Ovary (tissue), 10 donors: ENCODE measurements around the gene FBXO30. TPM values are rescaled to one million over a fixed set of nuclear protein-coding genes. Genes with fewer than 3 reads are reported as not detected.
A peak's percentile ranks its signal among the peaks of the same experiment; 100 is the strongest.

Experiments
- DNase-seq, 5 donors: peaks; one replicate each; pipeline ENCODE4 v3.0.0-alpha.2; 2019 to 2020
- H3K27ac ChIP-seq, 2 donors: fragments of 200-600 bp; one replicate each; pipeline versions ENCODE4 v1.5.1 to v1.8.0; 2019 to 2022
- H3K27me3 ChIP-seq: fragments of 200-600 bp; one replicate; pipeline ENCODE4 v1.8.0; 2022
- H3K36me3 ChIP-seq: fragments of 200-600 bp; sonication (generic); one replicate; pipeline ENCODE4 v1.5.1; 2019
- H3K4me1 ChIP-seq: one replicate; pipeline ENCODE4 v1.8.1; 2013; ENCODE audit warnings: mild to moderate bottlenecking, moderate library complexity; ENCODE audit not compliant: insufficient read depth
- H3K4me3 ChIP-seq: fragments of 200-600 bp; sonication (generic); one replicate; pipeline ENCODE4 v1.5.1; 2017
- H3K9me3 ChIP-seq, 2 donors: fragments of 200-600 bp in 1 of 2; sonication (generic) in 1 of 2; one replicate each; pipeline versions ENCODE4 v1.5.1 to v1.8.1; 2013 to 2019; ENCODE audit warnings: mild to moderate bottlenecking in 1 of 2, moderate library complexity in 1 of 2
- CTCF ChIP-seq, 3 donors: fragments of 450-650 bp in 2 of 3; fragments of 200-600 bp in 1 of 3; IDR thresholded peaks; one replicate each; pipeline versions ENCODE4 v1.5.1 to v1.8.0; 2016 to 2022; ENCODE audit warnings: antibody characterized with exemption in 3 of 3, mild to moderate bottlenecking in 1 of 3
- EP300 ChIP-seq: sonication (generic); formaldehyde crosslinking; IDR thresholded peaks from one replicate; pipeline ENCODE4 v1.6.1; 2017; ENCODE audit warnings: antibody characterized with exemption
- POLR2A ChIP-seq: fragments of 450-650 bp; IDR thresholded peaks from one replicate; pipeline ENCODE4 v1.6.1; 2017; ENCODE audit warnings: antibody characterized with exemption, mild to moderate bottlenecking, moderate library complexity
- WGBS, 3 donors: extraction: QIAGEN DNeasy Blood & Tissue Kit in 1 of 3; methylation state at CpG; one replicate each; pipeline versions ENCODE4 v1.1.5 to v1.1.7; 2013 to 2017; 5-methylcytosine and 5-hydroxymethylcytosine counted together
- intact Hi-C, 4 donors: fragments of 100-400 bp; cut with DNase I; formaldehyde crosslinking; loops; one replicate each; pipeline versions ENCODE4 v1.11.0 to v1.15.1; 2022 to 2023
- long read RNA-seq, 3 donors: library from polyadenylated mRNA in 2 of 3; unstranded in 2 of 3; transcript quantifications; one replicate each; pipeline ENCODE4 v2.0.0 and lab custom pipeline, GENCODE V29; 2021 to 2026
- polyA plus RNA-seq, 2 donors: library from polyadenylated mRNA; stranded (reverse); fragments of 200-250 nt in 1 of 2; fragments of 350-450 nt in 1 of 2; fragmentation: Illumina TruSeq in 1 of 2; extraction: RNeasy Lipid Tissue Mini Kit (QIAGEN cat#74804) in 1 of 2; gene quantifications; one replicate each; pipeline ENCODE4 v1.2.3, GENCODE V29; 2013 to 2014
- total RNA-seq, 7 donors: library from RNA; depleted of rRNA in 2 of 7; stranded (reverse); fragments of >200 nt in 2 of 7; fragmentation: NEBNext Ultra II Directional in 3 of 7; extraction: Animal tissue kit (Norgen Biotek cat#: 25700) in 3 of 7; gene quantifications; one replicate each; pipeline versions ENCODE4 v1.1.0 to v1.2.4, GENCODE V29; 2016 to 2023
- donor health status: DM: no; HTN: no; CAD: no; lungs with moderate emphysema.
- donor health status: DM: no; HTN: no; CAD: no.
- donor health status: Bipolar disorder and iron deficiency.
- donor health status: DM: yes; HTN: yes; CAD: no.
- donor health status: DM: no; HTN: no; CAD: no.
- donor health status: DM: yes; HTN: yes; CAD: no.

The FBXO30 gene, protein sequence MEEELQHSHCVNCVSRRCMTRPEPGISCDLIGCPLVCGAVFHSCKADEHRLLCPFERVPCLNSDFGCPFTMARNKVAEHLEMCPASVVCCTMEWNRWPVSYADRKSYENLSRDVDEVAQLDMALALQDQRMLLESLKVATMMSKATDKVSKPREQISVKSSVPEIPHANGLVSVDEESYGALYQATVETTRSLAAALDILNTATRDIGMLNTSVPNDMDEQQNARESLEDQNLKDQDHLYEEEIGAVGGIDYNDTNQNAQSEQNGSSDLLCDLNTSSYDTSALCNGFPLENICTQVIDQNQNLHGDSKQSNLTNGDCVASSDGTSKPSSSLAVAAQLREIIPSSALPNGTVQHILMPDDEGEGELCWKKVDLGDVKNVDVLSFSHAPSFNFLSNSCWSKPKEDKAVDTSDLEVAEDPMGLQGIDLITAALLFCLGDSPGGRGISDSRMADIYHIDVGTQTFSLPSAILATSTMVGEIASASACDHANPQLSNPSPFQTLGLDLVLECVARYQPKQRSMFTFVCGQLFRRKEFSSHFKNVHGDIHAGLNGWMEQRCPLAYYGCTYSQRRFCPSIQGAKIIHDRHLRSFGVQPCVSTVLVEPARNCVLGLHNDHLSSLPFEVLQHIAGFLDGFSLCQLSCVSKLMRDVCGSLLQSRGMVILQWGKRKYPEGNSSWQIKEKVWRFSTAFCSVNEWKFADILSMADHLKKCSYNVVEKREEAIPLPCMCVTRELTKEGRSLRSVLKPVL
- total RNA-seq: 10 to 100 TPM in 3 of 7 donors, 1 to 10 TPM in 4; 5.6 to 13.5 (median 9.7) TPM
- polyA plus RNA-seq: 1 to 10 TPM; 6.9 to 7.1 TPM
- long read RNA-seq, donor 1, partial matches to known transcripts: 3 of 6 reads
- long read RNA-seq, donor 1, other reads (novel, unspliced or antisense): 3 of 6 reads
- long read RNA-seq, donor 2, full-length matches to known transcripts: 2 of 21 reads
- long read RNA-seq, donor 2, partial matches to known transcripts: 19 of 21 reads
- long read RNA-seq, donor 2, other reads (novel, unspliced or antisense): 0 of 21 reads
- long read RNA-seq, donor 3, full-length matches to known transcripts: 40 of 45 reads
- long read RNA-seq, donor 3, partial matches to known transcripts: 3 of 45 reads
- long read RNA-seq, donor 3, other reads (novel, unspliced or antisense): 2 of 45 reads

- Histone ChIP-seq H3K4me1 (peaks cover 2% of the 10 kb centered on the region), H3K4me3 (peak within 1 kb of the TSS; percentile 75), H3K9me3 (no peaks in the 10 kb centered on the region), H3K27ac (peak within 1 kb of the TSS; percentile 74 to 84), H3K27me3 (no peaks in the 10 kb centered on the region), H3K36me3 (no peaks in the 10 kb centered on the region)
- peak; percentile 83 to 94 (median 89) for DNase-seq
- intact Hi-C loops: loop anchor here (2.0 to 10.0 kb wide), 6 partner anchors 77 to 1390 kb away; partner anchors contain the start of genes EPM2A (in 4 of the 4), SHPRH (in 1 of the 4) and STXBP5 (in 1 of the 4)
- TF ChIP-seq POLR2A: peak; percentile 70
- no peak for TF ChIP-seq EP300
- peak in 2 of 3 donors; percentile 46 to 58 for TF ChIP-seq CTCF (IDR thresholded peaks at IDR 0.05)
- 0 to 1% (median 0%) methylated on average over 77 to 88 of the region's 88 CpGs for WGBS, 3 donors
These were observed at the start of gene FBXO30 for GRCh38 chr6:145814501-145815308. TSS of gene FBXO30 (minus strand) at chr6:145814795. CDS start at chr6:145806405, 8,390 bp downstream.

DNA sequence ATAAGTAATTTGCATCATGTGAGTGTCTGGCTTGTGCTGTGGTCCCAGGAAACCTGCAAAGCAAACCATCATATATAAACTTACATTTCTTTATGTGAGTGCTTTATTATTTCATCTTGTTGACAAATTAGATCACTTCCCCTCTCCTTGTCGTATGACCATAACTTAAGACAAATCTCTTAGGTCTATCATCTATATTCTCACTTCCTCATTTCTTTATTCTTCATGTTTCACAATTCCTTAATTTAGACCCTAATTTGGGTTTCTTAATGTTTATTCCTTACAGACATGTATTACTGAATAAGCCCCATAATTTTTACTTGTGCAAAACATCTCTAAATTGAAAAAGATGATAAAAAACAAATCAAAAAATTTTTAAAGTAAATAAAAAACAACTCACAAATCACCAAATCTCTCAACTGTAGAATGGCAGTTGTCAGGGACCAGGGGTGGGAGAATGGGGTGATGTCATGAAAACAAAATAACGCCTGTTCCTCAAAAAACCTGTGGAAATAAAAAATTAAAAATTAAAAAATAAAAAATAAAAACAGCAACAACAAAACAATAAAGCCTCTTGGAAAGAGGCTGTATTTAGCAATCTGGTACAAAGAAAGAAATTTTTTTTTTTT is 49.5 kb upstream of the FBXO30 start:
- Histone ChIP-seq H3K27ac (no peak overlapping the region), H3K36me3 (no peaks in the 10 kb centered on the region), H3K9me3 (no peaks in the 10 kb centered on the region), H3K27me3 (no peaks in the 10 kb centered on the region), H3K4me1 (no peaks in the 10 kb centered on the region), H3K4me3 (no peak overlapping the region)
- no peak for DNase-seq
- TF ChIP-seq CTCF (IDR thresholded peaks at IDR 0.05): no peak
- 94 to 96% (median 94%) methylated on average over 2 of the region's 2 CpGs for WGBS, 3 donors
- intact Hi-C loops: no loop called here

GRCh38 chr6:145863366-145863765 is 48.8 kb upstream of the FBXO30 start:
- intact Hi-C loops: no loop called here
- WGBS, 3 donors: 83 to 86% (median 83%) methylated on average over 1 of the region's 1 CpG

More at GRCh38 chr6:145863366-145863765, 48.8 kb upstream of the FBXO30 start:
- Histone ChIP-seq H3K27ac (no peak overlapping the region), H3K9me3 (no peaks in the 10 kb centered on the region), H3K27me3 (no peaks in the 10 kb centered on the region), H3K4me3 (no peak overlapping the region), H3K36me3 (no peaks in the 10 kb centered on the region), H3K4me1 (no peaks in the 10 kb centered on the region)
- no peak for DNase-seq
- no peak for TF ChIP-seq POLR2A
- TF ChIP-seq CTCF (IDR thresholded peaks at IDR 0.05): no peak
- no peak for TF ChIP-seq EP300
